CD4-positive, alpha-beta T cell treated with Interleukin-12 subunit alpha and Interleukin-12 subunit beta, for 1 hour (primary cell): ENCODE results near the gene CNTNAP2.
"Not testable (repeated sequence)": the region's sequence is repeated elsewhere in the genome, so short reads cannot be mapped to it uniquely, and the experiment has no call there.

ENCODE experiments used
- DNase-seq: peaks from one replicate; pipeline ENCODE4 v3.0.0-alpha.2; 2020

The CNTNAP2 gene

GRCh38 chr7:146791344-146792285, 675.0 kb downstream of the CNTNAP2 start:
- no peak for DNase-seq

- DNase-seq, result no peak
Observed at GRCh38 chr7:146804620-146805019, 688.0 kb downstream of the CNTNAP2 start.

GRCh38 chr7:146805082-146805481, 688.5 kb downstream of the CNTNAP2 start:
- DNase-seq, result no peak

GRCh38 chr7:146826329-146826728, 709.7 kb downstream of the CNTNAP2 start:
- DNase-seq, result no peak

GRCh38 chr7:146830686-146831085, 714.1 kb downstream of the CNTNAP2 start:
- no peak for DNase-seq

- DNase-seq, result no peak
Observed at GRCh38 chr7:146831875-146832274, 715.3 kb downstream of the CNTNAP2 start.

- no peak for DNase-seq
Observed at GRCh38 chr7:146844405-146844804, 727.8 kb downstream of the CNTNAP2 start.

- DNase-seq, result no peak
Observed at GRCh38 chr7:146858690-146859089, 742.1 kb downstream of the CNTNAP2 start.

GRCh38 chr7:146861701-146862100, 745.1 kb downstream of the CNTNAP2 start:
- no peak for DNase-seq

GRCh38 chr7:146862415-146862814, 745.8 kb downstream of the CNTNAP2 start:
- no peak for DNase-seq

- DNase-seq, result no peak
Observed at GRCh38 chr7:146864644-146865043, 748.0 kb downstream of the CNTNAP2 start.

GRCh38 chr7:146865696-146866095, 749.1 kb downstream of the CNTNAP2 start:
- no peak for DNase-seq

- DNase-seq, result no peak
Observed at GRCh38 chr7:146874722-146875121, 758.1 kb downstream of the CNTNAP2 start.

- no peak for DNase-seq
Observed at GRCh38 chr7:146875237-146875785, 758.7 kb downstream of the CNTNAP2 start.

GRCh38 chr7:146875981-146876380, 759.4 kb downstream of the CNTNAP2 start:
- DNase-seq, result no peak

GRCh38 chr7:146876411-146876810, 759.8 kb downstream of the CNTNAP2 start:
- no peak for DNase-seq

GRCh38 chr7:146878901-146879300, 762.3 kb downstream of the CNTNAP2 start:
- no peak for DNase-seq

- no peak for DNase-seq
Observed at GRCh38 chr7:146885231-146885630, 768.6 kb downstream of the CNTNAP2 start.

- DNase-seq, result no peak
Observed at GRCh38 chr7:146889806-146890555, 773.4 kb downstream of the CNTNAP2 start.

- no peak for DNase-seq
Observed at GRCh38 chr7:146892151-146892550, 775.5 kb downstream of the CNTNAP2 start.

GRCh38 chr7:146894927-146895326, 778.3 kb downstream of the CNTNAP2 start:
- no peak for DNase-seq

- no peak for DNase-seq
Observed at GRCh38 chr7:146902266-146902665, 785.7 kb downstream of the CNTNAP2 start.

GRCh38 chr7:146902728-146903127, 786.1 kb downstream of the CNTNAP2 start:
- no peak for DNase-seq

- not testable (repeated sequence) for DNase-seq
Observed at GRCh38 chr7:146905746-146906145, 789.1 kb downstream of the CNTNAP2 start.
